Activated CD4-positive, alpha-beta T cell treated with anti-CD3 and anti-CD28 coated beads for 36 hours (primary cell): ENCODE data around the gene HAGHL. TPM values are rescaled to one million over a fixed set of nuclear protein-coding genes. Genes with fewer than 3 reads are reported as not detected.
"Not testable (repeated sequence)": the region's sequence is repeated elsewhere in the genome, so short reads cannot be mapped to it uniquely, and the experiment has no call there.

ENCODE experiments used
- ATAC-seq: fragments of 200-7000 bp; cut with Tn5 transposase; one replicate; pipeline ENCODE4 v1.10.0; 2021; ENCODE audit warnings: mild to moderate bottlenecking, moderate library complexity
- CTCF ChIA-PET: fragments of 350-600 bp; sonication (Branson Sonifier 250); formaldehyde crosslinking; loops from one replicate; lab custom pipeline; 2021; ENCODE audit warnings: antibody characterized with exemption; lab: Charles Lee
- POLR2A ChIA-PET: fragments of 350-600 bp; sonication (Branson Sonifier 250); formaldehyde crosslinking; loops from one replicate; lab custom pipeline; 2021; ENCODE audit warnings: antibody characterized with exemption, inconsistent platforms; lab: Charles Lee
- DNase-seq: peaks from one replicate; pipeline ENCODE4 v3.0.0-alpha.2; 2020
- H3K27ac Mint-ChIP-seq: one replicate; pipeline ENCODE4 v1.8.0; 2021; ENCODE audit warnings: mixed read lengths
- H3K27me3 Mint-ChIP-seq: one replicate; pipeline ENCODE4 v1.8.0; 2021; ENCODE audit warnings: mixed read lengths
- H3K36me3 Mint-ChIP-seq: one replicate; pipeline ENCODE4 v1.8.0; 2021; ENCODE audit warnings: low read depth, mixed read lengths
- H3K4me1 Mint-ChIP-seq: one replicate; pipeline ENCODE4 v1.8.0; 2021; ENCODE audit warnings: mixed read lengths
- H3K4me3 Mint-ChIP-seq: one replicate; pipeline ENCODE4 v1.8.0; 2021; ENCODE audit warnings: mild to moderate bottlenecking, moderate library complexity, mixed read lengths
- H3K9me3 Mint-ChIP-seq: one replicate; pipeline ENCODE4 v1.8.0; 2021; ENCODE audit warnings: low read depth, mixed read lengths
- intact Hi-C, 2 experiments: fragments of 100-400 bp; cut with DNase I in 1 of 2; cut with micrococcal nuclease in 1 of 2; formaldehyde crosslinking; loops; one replicate each; pipeline versions ENCODE4 v1.14.2 to v1.15.1; 2022 to 2024; cut with DNase I, micrococcal nuclease
- total RNA-seq, 2 experiments: library from RNA; stranded (reverse); gene quantifications; one replicate each; pipeline ENCODE4 v1.2.3, GENCODE V29; 2021

HAGHL gene
- total RNA-seq, 2 experiments from 2014 or later, result 10.0 to 11.7 TPM

- no peaks in the 10 kb centered on the region for H3K9me3 Mint-ChIP-seq
- no peaks in the 10 kb centered on the region for H3K4me1 Mint-ChIP-seq
- H3K36me3 Mint-ChIP-seq, result no peaks in the 10 kb centered on the region
- DNase-seq, result no peak
- intact Hi-C loops, result loop anchor here (2.0 kb wide), 2 partner anchors 31 to 345 kb away; partner anchors contain the start of gene CIAO3 (in 1 of the 2)
- no peak overlapping the region for H3K27ac Mint-ChIP-seq
- H3K27me3 Mint-ChIP-seq, result peaks cover 42% of the 10 kb centered on the region
- no peak overlapping the region for H3K4me3 Mint-ChIP-seq
- POLR2A ChIA-PET, result no interaction called here
- CTCF ChIA-PET, result interaction anchor here (0.7 to 3.5 kb wide), 6 partner anchors 11 to 79 kb away, joined by 3 to 29 read pairs (median 5); partner anchors contain the start of genes ANTKMT, CHTF18, MSLN and RPUSD1
- ATAC-seq, result no peak
Measured at GRCh38 chr16:709566-710499, 17.1 kb upstream of the HAGHL start.

GRCh38 chr16:710500-711075 lies 16.3 kb upstream of the HAGHL start:
- Mint-ChIP-seq H3K27ac (no peak overlapping the region), H3K4me1 (no peaks in the 10 kb centered on the region), H3K36me3 (no peaks in the 10 kb centered on the region), H3K4me3 (no peak overlapping the region), H3K27me3 (peaks cover 42% of the 10 kb centered on the region), H3K9me3 (no peaks in the 10 kb centered on the region)
- DNase-seq (no peak), ATAC-seq (no peak)
- CTCF ChIA-PET, result interaction anchor here (0.7 to 3.5 kb wide), 6 partner anchors 11 to 78 kb away, joined by 3 to 29 read pairs (median 5); partner anchors contain the start of genes ANTKMT, CHTF18, MSLN and RPUSD1
- POLR2A ChIA-PET, result no interaction called here
- intact Hi-C loops, result loop anchor here (1.0 to 2.0 kb wide), 3 partner anchors 30 to 344 kb away; partner anchors contain the start of gene CIAO3 (in 1 of the 2)

GRCh38 chr16:711084-711483 lies 15.8 kb upstream of the HAGHL start:
- DNase-seq (no peak), ATAC-seq (no peak)
- intact Hi-C loops, result loop anchor here (1.0 to 2.0 kb wide), 3 partner anchors 30 to 344 kb away; partner anchors contain the start of gene CIAO3 (in 1 of the 2)
- CTCF ChIA-PET, result interaction anchor here (1.3 to 3.5 kb wide), 3 partner anchors 10 to 75 kb away, joined by 4 to 29 read pairs (median 6); partner anchors contain the start of gene ANTKMT
- Mint-ChIP-seq H3K36me3 (no peaks in the 10 kb centered on the region), H3K4me1 (no peaks in the 10 kb centered on the region), H3K27ac (no peak overlapping the region), H3K4me3 (no peak overlapping the region), H3K27me3 (peaks cover 42% of the 10 kb centered on the region), H3K9me3 (no peaks in the 10 kb centered on the region)
- POLR2A ChIA-PET, result no interaction called here

GRCh38 chr16:711548-712320 lies 15.2 kb upstream of the HAGHL start:
- H3K27me3 Mint-ChIP-seq, result peaks cover 38% of the 10 kb centered on the region

GRCh38 chr16:712740-713250 lies 14.1 kb upstream of the HAGHL start:
- not testable (repeated sequence) for H3K27ac Mint-ChIP-seq

More at GRCh38 chr16:711548-712320, 15.2 kb upstream of the HAGHL start:
- no peak overlapping the region for H3K27ac Mint-ChIP-seq
- intact Hi-C loops, result loop anchor here (1.0 to 2.0 kb wide), 4 partner anchors 29 to 391 kb away; partner anchors contain the start of gene CIAO3 (in 1 of the 2)
- ChIA-PET POLR2A (no interaction called here), CTCF (interaction anchor here (0.6 to 5.4 kb wide), 24 partner anchors 8 to 390 kb away, joined by 3 to 55 read pairs (median 4); partner anchors contain the start of genes ANTKMT, CCDC78, CHTF18 and HAGHL)
- ATAC-seq (peak; percentile 65), DNase-seq (peak; percentile 90)
- no peaks in the 10 kb centered on the region for H3K36me3 Mint-ChIP-seq
- no peaks in the 10 kb centered on the region for H3K9me3 Mint-ChIP-seq
- no peaks in the 10 kb centered on the region for H3K4me1 Mint-ChIP-seq
- no peak overlapping the region for H3K4me3 Mint-ChIP-seq

GRCh38 chr16:714079-714478 lies 12.8 kb upstream of the HAGHL start:
- H3K36me3 Mint-ChIP-seq, result no peaks in the 10 kb centered on the region
- intact Hi-C loops, result no loop called here

More at GRCh38 chr16:712740-713250, 14.1 kb upstream of the HAGHL start:
- POLR2A ChIA-PET, H3K36me3 Mint-ChIP-seq, H3K4me3 Mint-ChIP-seq, H3K9me3 Mint-ChIP-seq, ATAC-seq, H3K4me1 Mint-ChIP-seq: not testable (repeated sequence)
- intact Hi-C loops, result loop anchor here in 1 of 2 experiments (2.0 kb wide), 1 partner anchor 390 kb away; no protein-coding TSS in a partner anchor
- DNase-seq, result peak; percentile 84
- peaks cover 31% of the 10 kb centered on the region for H3K27me3 Mint-ChIP-seq
- CTCF ChIA-PET, result interaction anchor here (0.6 to 5.4 kb wide), 22 partner anchors 8 to 321 kb away, joined by 3 to 55 read pairs (median 4); partner anchors contain the start of genes ANTKMT, CCDC78, CHTF18 and HAGHL

GRCh38 chr16:714558-715476 lies 12.1 kb upstream of the HAGHL start, which contains the start of gene METRN:
Gene METRN, plus strand, starts transcription at chr16:715118. Its CDS starts 172 bp downstream, at chr16:715290.
- Mint-ChIP-seq H3K27me3 (peaks cover 14% of the 10 kb centered on the region), H3K4me3 (peak within 1 kb of the TSS; percentile 56), H3K9me3 (no peaks in the 10 kb centered on the region), H3K4me1 (peaks cover 8% of the 10 kb centered on the region), H3K27ac (no peak within 1 kb of the TSS), H3K36me3 (no peaks in the 10 kb centered on the region)
- ATAC-seq (peak; percentile 85), DNase-seq (peak; percentile 95)
- ChIA-PET CTCF (interaction anchor here (1.0 to 5.4 kb wide), 3 partner anchors 10 to 70 kb away, joined by 3 to 55 read pairs (median 3); no protein-coding TSS in a partner anchor), POLR2A (interaction anchor here (0.6 kb wide), 1 partner anchor 409 kb away, joined by 3 read pairs; no protein-coding TSS in a partner anchor)
- intact Hi-C loops, result loop anchor here in 1 of 2 experiments (1.0 kb wide), 4 partner anchors 12 to 26 kb away; partner anchors contain the start of gene HAGHL

More at GRCh38 chr16:714079-714478, 12.8 kb upstream of the HAGHL start:
- no peak for ATAC-seq
- peaks cover 3% of the 10 kb centered on the region for H3K4me1 Mint-ChIP-seq
- no peak overlapping the region for H3K27ac Mint-ChIP-seq
- H3K9me3 Mint-ChIP-seq, result no peaks in the 10 kb centered on the region
- POLR2A ChIA-PET, result interaction anchor here (0.6 kb wide), 1 partner anchor 32 kb away, joined by 4 read pairs; no protein-coding TSS in a partner anchor
- peaks cover 19% of the 10 kb centered on the region for H3K27me3 Mint-ChIP-seq
- DNase-seq, result no peak
- no peak overlapping the region for H3K4me3 Mint-ChIP-seq
- CTCF ChIA-PET, result interaction anchor here (0.6 to 5.4 kb wide), 2 partner anchors 16 to 71 kb away, joined by 3 to 55 read pairs; no protein-coding TSS in a partner anchor

- no peaks in the 10 kb centered on the region for H3K36me3 Mint-ChIP-seq
- H3K27ac Mint-ChIP-seq, result no peak overlapping the region
- H3K27me3 Mint-ChIP-seq, result peaks cover 12% of the 10 kb centered on the region
- intact Hi-C loops, result loop anchor here in 1 of 2 experiments (1.0 kb wide), 4 partner anchors 12 to 26 kb away; partner anchors contain the start of gene HAGHL
- H3K4me3 Mint-ChIP-seq, result peak overlapping the region; percentile 56
- POLR2A ChIA-PET, result interaction anchor here (1.3 kb wide), 1 partner anchor 11 kb away, joined by 4 read pairs; the partner anchor contains the start of genes CCDC78 and HAGHL
- H3K4me1 Mint-ChIP-seq, result peaks cover 14% of the 10 kb centered on the region
- CTCF ChIA-PET, result interaction anchor here (0.6 to 5.4 kb wide), 5 partner anchors 9 to 150 kb away, joined by 3 to 55 read pairs (median 3); no protein-coding TSS in a partner anchor
- peak; percentile 2 for ATAC-seq
- no peaks in the 10 kb centered on the region for H3K9me3 Mint-ChIP-seq
- DNase-seq, result no peak
Measured at GRCh38 chr16:715477-716199, 11.3 kb upstream of the HAGHL start.
